Immature natural killer cell (primary cell): ENCODE measurements around the gene ANTKMT. TPM values are rescaled to one million over a fixed set of nuclear protein-coding genes. Genes with fewer than 3 reads are reported as not detected.

Experiments
- DNase-seq, 3 donors: peaks; one replicate each; pipeline ENCODE4 v3.0.0; 2022; ENCODE audit warnings: mixed read lengths in 1 of 3
- H3K27ac Mint-ChIP-seq, 6 donors: one replicate each; pipeline ENCODE4 v1.8.0; 2020; ENCODE audit warnings: mixed read lengths in 6 of 6, mild to moderate bottlenecking in 5 of 6, inconsistent platforms in 4 of 6, moderate library complexity in 3 of 6
- H3K27me3 Mint-ChIP-seq, 3 donors: one replicate each; pipeline ENCODE4 v1.8.0; 2020 to 2021; ENCODE audit warnings: low read depth in 3 of 3, mild to moderate bottlenecking in 3 of 3, mixed read lengths in 3 of 3, moderate library complexity in 3 of 3, inconsistent platforms in 1 of 3
- H3K36me3 Mint-ChIP-seq, 3 donors: one replicate each; pipeline ENCODE4 v1.8.0; 2020; ENCODE audit warnings: mixed read lengths in 3 of 3, inconsistent platforms in 2 of 3, mild to moderate bottlenecking in 2 of 3
- H3K4me1 Mint-ChIP-seq, 2 donors: one replicate each; pipeline ENCODE4 v1.8.0; 2020; ENCODE audit warnings: inconsistent platforms in 2 of 2, mild to moderate bottlenecking in 2 of 2, mixed read lengths in 2 of 2, moderate library complexity in 1 of 2
- H3K4me3 Mint-ChIP-seq, 5 donors: one replicate each; pipeline ENCODE4 v1.8.0; 2020; ENCODE audit warnings: mild to moderate bottlenecking in 5 of 5, mixed read lengths in 5 of 5, inconsistent platforms in 3 of 5, moderate library complexity in 3 of 5
- H3K9me3 Mint-ChIP-seq, 6 donors: one replicate each; pipeline ENCODE4 v1.8.0; 2020; ENCODE audit warnings: mild to moderate bottlenecking in 6 of 6, mixed read lengths in 6 of 6, inconsistent platforms in 4 of 6, moderate library complexity in 3 of 6
- polyA plus RNA-seq, 3 donors: library from polyadenylated mRNA; unstranded; fragments of 300-500 nt; fragmentation: Illumina TruSeq; gene quantifications; one replicate each; pipeline ENCODE4 v1.2.3, GENCODE V29; 2021

Gene ANTKMT
- polyA plus RNA-seq, 3 donors from 2014 or later: 71.7 to 110 (median 94.1) TPM

GRCh38 chr16:762595-763268, 41.8 kb downstream of the ANTKMT start:
- no peak for DNase-seq
- Mint-ChIP-seq H3K4me1 (no peaks in the 10 kb centered on the region), H3K4me3 (no peak overlapping the region), H3K27me3 (no peaks in the 10 kb centered on the region), H3K27ac (no peak overlapping the region), H3K9me3 (no peaks in the 10 kb centered on the region), H3K36me3 (no peaks in the 10 kb centered on the region)

DNA sequence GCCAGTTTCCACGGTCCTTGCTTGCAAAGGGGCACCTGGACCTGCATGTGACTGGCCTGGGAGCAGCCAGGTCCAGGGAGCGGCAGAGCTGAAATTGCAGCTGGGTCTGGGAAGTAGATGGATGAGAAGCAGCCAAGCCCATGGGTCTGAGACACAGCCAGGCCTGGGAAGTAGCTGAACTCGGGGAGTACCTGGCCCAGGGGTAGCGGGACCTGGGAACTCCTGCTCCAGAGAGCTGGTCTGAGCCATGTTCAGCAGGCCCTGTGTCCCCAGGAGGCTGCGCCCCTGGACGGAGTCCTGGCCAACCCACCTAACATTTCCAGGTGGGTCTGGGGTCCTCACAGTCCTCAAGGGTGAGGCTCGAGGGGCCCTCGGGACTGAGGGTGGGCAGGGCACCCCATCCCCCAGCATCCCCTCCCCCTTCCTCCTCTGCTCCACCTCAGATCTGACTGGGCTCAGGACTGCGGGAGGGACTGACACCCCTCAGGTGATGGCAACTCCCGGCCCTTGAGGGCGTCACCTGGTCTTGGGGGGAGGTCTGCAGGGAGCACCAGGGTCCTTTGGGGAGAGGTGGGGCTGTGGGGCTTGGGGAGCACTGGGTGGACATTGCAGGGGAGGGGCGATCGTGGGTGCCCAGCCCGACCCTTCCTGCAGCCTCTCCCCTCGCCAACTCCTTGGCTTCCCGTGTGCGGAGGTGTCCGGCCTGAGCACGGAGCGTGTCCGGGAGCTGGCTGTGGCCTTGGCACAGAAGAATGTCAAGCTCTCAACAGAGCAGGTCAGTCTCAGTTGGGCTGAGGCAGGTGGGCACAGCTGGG, 42.6 kb downstream of the ANTKMT start:
- Mint-ChIP-seq H3K27me3 (no peaks in the 10 kb centered on the region), H3K27ac (no peak overlapping the region), H3K4me3 (no peak overlapping the region), H3K9me3 (no peaks in the 10 kb centered on the region), H3K4me1 (no peaks in the 10 kb centered on the region), H3K36me3 (no peaks in the 10 kb centered on the region)
- no peak for DNase-seq

GRCh38 chr16:764184-764750, 43.3 kb downstream of the ANTKMT start:
- DNase-seq: no peak
- H3K4me1 Mint-ChIP-seq: no peaks in the 10 kb centered on the region

GRCh38 chr16:764848-765487, 44.0 kb downstream of the ANTKMT start:
- no peaks in the 10 kb centered on the region for H3K36me3 Mint-ChIP-seq
- DNase-seq: no peak
- no peaks in the 10 kb centered on the region for H3K4me1 Mint-ChIP-seq
- no peak overlapping the region for H3K27ac Mint-ChIP-seq
- H3K9me3 Mint-ChIP-seq: no peaks in the 10 kb centered on the region
- H3K27me3 Mint-ChIP-seq: no peaks in the 10 kb centered on the region
- no peak overlapping the region for H3K4me3 Mint-ChIP-seq

More at GRCh38 chr16:764184-764750, 43.3 kb downstream of the ANTKMT start:
- Mint-ChIP-seq H3K36me3 (no peaks in the 10 kb centered on the region), H3K27ac (no peak overlapping the region), H3K4me3 (no peak overlapping the region), H3K27me3 (no peaks in the 10 kb centered on the region), H3K9me3 (no peaks in the 10 kb centered on the region)

DNA sequence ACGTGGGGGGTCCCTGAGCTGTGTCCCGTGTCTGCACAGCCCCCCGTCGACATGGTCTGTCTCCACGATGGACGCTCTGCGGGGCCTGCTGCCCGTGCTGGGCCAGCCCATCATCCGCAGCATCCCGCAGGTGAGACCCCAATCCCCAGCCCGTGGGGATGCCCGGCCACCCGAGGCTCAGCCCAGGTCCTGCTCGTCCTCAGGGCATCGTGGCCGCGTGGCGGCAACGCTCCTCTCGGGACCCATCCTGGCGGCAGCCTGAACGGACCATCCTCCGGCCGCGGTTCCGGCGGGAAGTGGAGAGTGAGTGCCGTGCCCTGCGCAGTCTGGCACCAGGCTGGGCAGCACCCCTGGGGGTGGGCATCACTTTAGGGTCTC, 44.5 kb downstream of the ANTKMT start:
- Mint-ChIP-seq H3K4me3 (no peak overlapping the region), H3K27ac (no peak overlapping the region), H3K36me3 (no peaks in the 10 kb centered on the region), H3K4me1 (no peaks in the 10 kb centered on the region), H3K9me3 (no peaks in the 10 kb centered on the region), H3K27me3 (no peaks in the 10 kb centered on the region)
- DNase-seq: no peak

DNA sequence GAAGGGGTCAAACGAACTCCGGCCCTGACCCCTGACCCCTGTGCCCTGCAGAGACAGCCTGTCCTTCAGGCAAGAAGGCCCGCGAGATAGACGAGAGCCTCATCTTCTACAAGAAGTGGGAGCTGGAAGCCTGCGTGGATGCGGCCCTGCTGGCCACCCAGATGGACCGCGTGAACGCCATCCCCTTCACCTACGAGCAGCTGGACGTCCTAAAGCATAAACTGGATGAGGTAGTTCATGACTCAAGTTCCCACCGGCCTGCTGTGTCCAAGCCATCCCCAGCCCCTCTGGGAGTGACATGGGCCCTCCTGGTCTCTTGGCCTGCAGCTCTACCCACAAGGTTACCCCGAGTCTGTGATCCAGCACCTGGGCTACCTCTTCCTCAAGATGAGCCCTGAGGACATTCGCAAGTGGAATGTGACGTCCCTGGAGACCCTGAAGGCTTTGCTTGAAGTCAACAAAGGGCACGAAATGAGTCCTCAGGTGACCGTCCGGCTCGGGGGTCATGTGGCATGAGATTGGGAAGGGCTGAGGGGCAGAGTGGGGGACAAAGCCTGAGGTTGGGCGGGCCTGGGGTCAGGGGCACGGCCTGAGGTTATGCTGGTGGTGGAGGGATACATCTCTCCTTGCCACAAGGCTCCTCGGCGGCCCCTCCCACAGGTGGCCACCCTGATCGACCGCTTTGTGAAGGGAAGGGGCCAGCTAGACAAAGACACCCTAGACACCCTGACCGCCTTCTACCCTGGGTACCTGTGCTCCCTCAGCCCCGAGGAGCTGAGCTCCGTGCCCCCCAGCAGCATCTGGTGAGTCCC, 45.3 kb downstream of the ANTKMT start:
- Mint-ChIP-seq H3K9me3 (no peaks in the 10 kb centered on the region), H3K36me3 (no peaks in the 10 kb centered on the region), H3K27ac (no peak overlapping the region), H3K4me1 (no peaks in the 10 kb centered on the region), H3K27me3 (no peaks in the 10 kb centered on the region), H3K4me3 (no peak overlapping the region)
- no peak for DNase-seq

DNA sequence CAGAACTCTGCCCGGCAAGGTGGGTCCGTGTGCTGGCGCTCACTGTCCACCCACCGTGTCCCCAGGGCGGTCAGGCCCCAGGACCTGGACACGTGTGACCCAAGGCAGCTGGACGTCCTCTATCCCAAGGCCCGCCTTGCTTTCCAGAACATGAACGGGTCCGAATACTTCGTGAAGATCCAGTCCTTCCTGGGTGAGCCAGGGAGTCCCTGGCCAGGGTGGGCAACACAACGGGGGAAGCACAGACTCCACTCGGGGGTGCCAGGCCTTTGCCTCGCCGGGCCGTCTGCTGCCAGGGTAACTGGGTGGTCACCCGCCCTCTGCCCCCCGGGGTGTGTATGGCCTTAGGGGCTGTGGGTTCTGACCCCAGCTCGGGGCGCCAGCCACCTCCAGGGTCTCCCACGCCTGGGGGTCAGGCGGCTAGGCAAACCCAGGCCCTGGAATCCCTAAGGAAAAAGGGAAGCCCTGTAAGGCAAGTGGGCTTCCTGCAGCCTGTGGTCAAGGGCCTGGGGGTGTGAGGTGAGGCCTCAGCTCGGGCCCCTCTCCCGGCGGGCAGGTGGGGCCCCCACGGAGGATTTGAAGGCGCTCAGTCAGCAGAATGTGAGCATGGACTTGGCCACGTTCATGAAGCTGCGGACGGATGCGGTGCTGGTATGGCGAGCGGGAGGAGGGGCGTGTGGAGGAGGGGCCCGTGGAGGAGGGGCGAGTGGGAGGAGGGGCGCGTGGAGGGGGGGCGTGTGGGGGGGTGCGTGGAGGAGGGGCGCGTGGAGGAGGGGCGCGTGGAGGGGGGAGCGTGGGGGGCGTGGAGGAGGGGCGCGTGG, 46.1 kb downstream of the ANTKMT start:
- Mint-ChIP-seq H3K36me3 (no peaks in the 10 kb centered on the region), H3K4me3 (no peak overlapping the region), H3K9me3 (no peaks in the 10 kb centered on the region), H3K27ac (no peak overlapping the region), H3K4me1 (no peaks in the 10 kb centered on the region), H3K27me3 (peaks cover 0 to 2% (median 1%) of the 10 kb centered on the region in 3 donors)
- DNase-seq: no peak

- Mint-ChIP-seq H3K27ac (no peak overlapping the region), H3K4me1 (no peaks in the 10 kb centered on the region), H3K4me3 (no peak overlapping the region), H3K27me3 (peaks cover 0 to 2% (median 1%) of the 10 kb centered on the region in 3 donors), H3K9me3 (no peaks in the 10 kb centered on the region), H3K36me3 (no peaks in the 10 kb centered on the region)
- no peak for DNase-seq
Observed at GRCh38 chr16:767743-768235, 46.8 kb downstream of the ANTKMT start.

DNA sequence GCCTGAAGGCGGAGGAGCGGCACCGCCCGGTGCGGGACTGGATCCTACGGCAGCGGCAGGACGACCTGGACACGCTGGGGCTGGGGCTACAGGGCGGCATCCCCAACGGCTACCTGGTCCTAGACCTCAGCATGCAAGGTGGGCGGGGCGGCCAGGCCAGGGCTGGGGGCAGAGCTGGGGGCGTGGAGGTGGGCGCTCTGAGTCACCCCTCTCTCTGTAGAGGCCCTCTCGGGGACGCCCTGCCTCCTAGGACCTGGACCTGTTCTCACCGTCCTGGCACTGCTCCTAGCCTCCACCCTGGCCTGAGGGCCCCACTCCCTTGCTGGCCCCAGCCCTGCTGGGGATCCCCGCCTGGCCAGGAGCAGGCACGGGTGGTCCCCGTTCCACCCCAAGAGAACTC, 47.5 kb downstream of the ANTKMT start:
- H3K36me3 Mint-ChIP-seq: no peaks in the 10 kb centered on the region
- peaks cover 0 to 2% (median 1%) of the 10 kb centered on the region in 3 donors for H3K27me3 Mint-ChIP-seq
- DNase-seq: no peak
- H3K9me3 Mint-ChIP-seq: no peaks in the 10 kb centered on the region
- no peaks in the 10 kb centered on the region for H3K4me1 Mint-ChIP-seq
- H3K4me3 Mint-ChIP-seq: no peak overlapping the region
- H3K27ac Mint-ChIP-seq: no peak overlapping the region

- Mint-ChIP-seq H3K9me3 (no peaks in the 10 kb centered on the region), H3K4me1 (no peaks in the 10 kb centered on the region), H3K27me3 (peaks cover 0 to 2% (median 1%) of the 10 kb centered on the region in 3 donors)
Observed at GRCh38 chr16:769184-769784, 48.3 kb downstream of the ANTKMT start.

DNA sequence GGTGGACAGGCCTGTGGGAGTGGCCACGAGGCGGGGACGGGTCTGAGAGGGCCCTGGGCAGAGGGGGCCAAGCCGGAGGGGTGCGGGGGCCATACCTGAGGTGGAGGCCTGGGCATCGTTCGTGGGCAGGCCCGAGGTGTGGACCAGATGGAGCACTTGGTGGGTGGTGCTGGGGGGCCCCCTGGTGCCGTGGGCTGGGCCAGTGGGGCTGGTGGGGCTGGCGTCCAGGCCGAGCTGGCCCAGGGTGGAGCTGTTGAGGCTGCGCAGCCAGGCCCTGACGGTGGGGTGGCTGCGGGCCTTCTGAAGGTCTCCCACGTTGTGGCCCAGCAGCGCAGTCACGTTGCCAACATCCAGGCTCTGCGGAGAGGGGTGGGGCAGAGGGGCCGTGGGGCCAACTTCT, 49.0 kb downstream of the ANTKMT start:
- H3K27me3 Mint-ChIP-seq: peaks cover 0 to 2% (median 1%) of the 10 kb centered on the region in 3 donors

More at GRCh38 chr16:769184-769784, 48.3 kb downstream of the ANTKMT start:
- no peak for DNase-seq
- Mint-ChIP-seq H3K27ac (no peak overlapping the region), H3K4me3 (no peak overlapping the region), H3K36me3 (no peaks in the 10 kb centered on the region)

DNA sequence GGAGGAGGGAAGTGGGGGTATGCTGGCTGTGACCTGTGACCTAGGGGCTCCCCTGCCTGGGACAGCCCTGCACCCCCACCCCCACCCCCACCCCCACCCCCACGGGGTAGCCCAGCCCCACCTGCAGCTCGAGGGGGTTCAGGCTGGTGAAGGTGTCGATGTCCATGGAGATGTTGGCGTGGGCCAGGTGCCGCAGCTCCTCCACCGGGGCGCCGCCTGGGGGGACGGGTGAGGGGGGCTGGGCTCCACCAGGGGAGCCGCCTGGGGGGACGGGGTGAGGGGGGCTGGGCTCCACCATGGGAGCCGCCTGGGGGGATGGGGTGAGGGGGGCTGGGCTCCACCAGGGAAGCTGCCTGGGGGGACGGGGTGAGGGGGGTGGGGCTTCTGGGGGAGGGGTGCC, 49.5 kb downstream of the ANTKMT start:
- H3K27ac Mint-ChIP-seq: no peak overlapping the region
- H3K9me3 Mint-ChIP-seq: no peaks in the 10 kb centered on the region
- no peak overlapping the region for H3K4me3 Mint-ChIP-seq
- H3K27me3 Mint-ChIP-seq: peaks cover 0 to 2% (median 1%) of the 10 kb centered on the region in 3 donors
- DNase-seq: no peak
- no peaks in the 10 kb centered on the region for H3K36me3 Mint-ChIP-seq
- no peaks in the 10 kb centered on the region for H3K4me1 Mint-ChIP-seq

More for the DNA sequence above, 49.0 kb downstream of the ANTKMT start:
- Mint-ChIP-seq H3K4me1 (no peaks in the 10 kb centered on the region), H3K4me3 (no peak overlapping the region), H3K27ac (no peak overlapping the region), H3K36me3 (no peaks in the 10 kb centered on the region), H3K9me3 (no peaks in the 10 kb centered on the region)
- no peak for DNase-seq
